Raji (cell line): ENCODE results near the gene HAS3.

Experiments
- POLR2A ChIP-seq: IDR thresholded peaks from 2 replicates; pipeline ENCODE4 v1.6.1; 2011; ENCODE audit warnings: low read depth, low read length, control low read depth; ENCODE audit not compliant: insufficient read depth

Gene HAS3

GRCh38 chr16:69109486-69110270 is 4.2 kb downstream of the HAS3 start:
- no peak for TF ChIP-seq POLR2A

- TF ChIP-seq POLR2A, result no peak
Observed at GRCh38 chr16:69110406-69110805, 5.0 kb downstream of the HAS3 start.

- TF ChIP-seq POLR2A, result no peak
Observed at GRCh38 chr16:69111216-69111875, 5.9 kb downstream of the HAS3 start.

- TF ChIP-seq POLR2A, result no peak
Observed at GRCh38 chr16:69111876-69112230, 6.4 kb downstream of the HAS3 start.

GRCh38 chr16:69112285-69113129 is 7.1 kb downstream of the HAS3 start:
- TF ChIP-seq POLR2A, result no peak

GRCh38 chr16:69113216-69113615 is 7.8 kb downstream of the HAS3 start:
- TF ChIP-seq POLR2A, result no peak

GRCh38 chr16:69114346-69114975 is 9.0 kb downstream of the HAS3 start:
- no peak for TF ChIP-seq POLR2A

GRCh38 chr16:69114976-69115355 is 9.5 kb downstream of the HAS3 start:
- no peak for TF ChIP-seq POLR2A

- no peak for TF ChIP-seq POLR2A
Observed at GRCh38 chr16:69115361-69115760, 9.9 kb downstream of the HAS3 start.

- TF ChIP-seq POLR2A, result no peak
Observed at GRCh38 chr16:69115837-69116236, 10.4 kb downstream of the HAS3 start.

GRCh38 chr16:69116256-69116875 is 10.9 kb downstream of the HAS3 start:
- TF ChIP-seq POLR2A, result no peak

- TF ChIP-seq POLR2A, result no peak
Observed at GRCh38 chr16:69116906-69117305, 11.5 kb downstream of the HAS3 start.

GRCh38 chr16:69118468-69118867 is 13.0 kb downstream of the HAS3 start:
- TF ChIP-seq POLR2A, result no peak

GRCh38 chr16:69118994-69119393 is 13.5 kb downstream of the HAS3 start:
- TF ChIP-seq POLR2A, result no peak

- TF ChIP-seq POLR2A, result no peak
Observed at GRCh38 chr16:69119536-69119935, 14.1 kb downstream of the HAS3 start.
